Suprapubic skin (tissue), 4 donors: ENCODE results near the gene TRAK1.

Experiments
- CTCF ChIP-seq, 2 donors: fragments of 200-600 bp in 1 of 2; fragments of 450-650 bp in 1 of 2; sonication (generic) in 1 of 2; IDR thresholded peaks; one replicate each; pipeline ENCODE4 v1.5.1; 2016 to 2019; ENCODE audit warnings: antibody characterized with exemption in 2 of 2, mild to moderate bottlenecking in 1 of 2, moderate library complexity in 1 of 2
- EP300 ChIP-seq: sonication (generic); formaldehyde crosslinking; IDR thresholded peaks from one replicate; pipeline ENCODE4 v1.6.1; 2017; ENCODE audit warnings: antibody characterized with exemption
- POLR2A ChIP-seq, 2 donors: fragments of 450-650 bp; IDR thresholded peaks; one replicate each; pipeline ENCODE4 v1.6.1; 2017; ENCODE audit warnings: antibody characterized with exemption in 2 of 2, mild to moderate bottlenecking in 2 of 2, moderate library complexity in 2 of 2
- POLR2AphosphoS5 ChIP-seq, 3 donors: sonication (generic); formaldehyde crosslinking; IDR thresholded peaks; one replicate each; pipeline ENCODE4 v1.6.1; 2017; ENCODE audit warnings: antibody characterized with exemption in 3 of 3

- TF ChIP-seq CTCF (IDR thresholded peaks at IDR 0.05) (no peak), EP300 (no peak), POLR2A (IDR thresholded peaks at IDR 0.05) (no peak), POLR2AphosphoS5 (IDR thresholded peaks at IDR 0.05) (no peak)
Measured at GRCh38 chr3:42214064-42214463, 122.9 kb downstream of the TRAK1 start.
